ENCODE measurements around the gene IGFBP5.

The IGFBP5 gene

DNA sequence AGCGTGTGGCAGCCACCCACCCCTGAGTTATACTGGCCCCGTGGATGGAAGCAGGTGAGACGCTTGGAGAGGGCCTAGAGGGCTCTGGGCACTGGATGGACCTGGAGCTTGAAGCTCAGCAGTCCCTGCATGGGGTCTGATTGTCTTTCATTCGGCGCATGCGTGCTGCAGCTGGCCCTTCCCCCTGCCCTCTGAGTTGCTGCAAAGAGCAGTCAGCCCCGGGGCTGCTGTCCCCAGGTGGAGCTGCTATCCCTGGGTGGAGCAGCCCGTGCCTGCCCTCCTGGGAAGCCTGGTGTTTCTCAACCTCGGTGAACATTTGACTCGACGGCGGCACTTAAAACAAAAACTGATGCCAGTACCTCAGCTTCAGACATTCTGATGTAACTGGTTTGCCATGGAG lies 29.6 kb downstream of the IGFBP5 start:
- no peak for DNase-seq (ENCODE audit: low read depth)

DNA sequence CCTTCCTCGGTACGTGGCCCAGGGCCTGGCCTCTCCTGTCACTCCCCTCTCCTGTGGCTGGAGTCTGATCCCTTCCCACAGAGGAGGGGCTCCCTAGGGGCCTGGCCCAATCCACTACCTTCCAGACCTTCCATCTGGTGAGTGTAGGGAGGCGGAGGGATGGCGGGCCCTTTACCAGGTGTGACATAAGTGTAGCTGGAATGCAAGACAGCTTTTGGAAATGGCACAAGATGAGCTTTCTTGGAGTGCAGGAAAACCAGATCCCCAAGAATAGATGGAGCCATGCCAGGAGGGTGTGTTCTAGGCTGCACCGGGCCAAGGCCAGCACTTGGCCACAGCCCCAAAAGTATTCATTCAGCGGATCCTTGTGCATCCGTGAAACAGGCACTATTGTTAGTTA lies 30.1 kb downstream of the IGFBP5 start:
- peak; percentile 24 for DNase-seq (ENCODE audit: low read depth)

DNA sequence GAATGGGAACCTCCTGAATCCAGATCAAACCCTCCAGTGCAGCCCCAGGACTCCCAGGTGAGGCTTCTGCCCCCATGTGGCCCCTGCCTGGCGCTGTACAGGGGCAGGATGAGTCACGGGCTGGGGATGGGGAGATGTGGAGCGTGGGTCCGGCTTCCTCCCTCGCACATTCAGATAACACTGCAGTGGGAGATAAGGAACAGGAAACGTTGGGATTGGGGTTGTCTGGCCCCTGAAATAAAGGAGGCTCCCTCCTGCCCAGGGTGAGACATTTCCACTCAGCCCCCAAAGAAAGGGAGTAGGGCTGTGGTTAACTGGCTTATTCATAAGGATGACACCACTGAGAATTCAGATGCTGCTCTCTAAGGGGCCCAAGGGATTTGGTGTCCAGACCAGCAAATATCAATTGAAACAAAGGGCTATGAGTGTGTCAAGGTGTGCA lies 30.7 kb downstream of the IGFBP5 start:
- no peak for DNase-seq (ENCODE audit: low read depth)

- no peak for DNase-seq (ENCODE audit: low read depth)
Measured at GRCh38 chr2:216663846-216664245, 31.5 kb downstream of the IGFBP5 start.

DNA sequence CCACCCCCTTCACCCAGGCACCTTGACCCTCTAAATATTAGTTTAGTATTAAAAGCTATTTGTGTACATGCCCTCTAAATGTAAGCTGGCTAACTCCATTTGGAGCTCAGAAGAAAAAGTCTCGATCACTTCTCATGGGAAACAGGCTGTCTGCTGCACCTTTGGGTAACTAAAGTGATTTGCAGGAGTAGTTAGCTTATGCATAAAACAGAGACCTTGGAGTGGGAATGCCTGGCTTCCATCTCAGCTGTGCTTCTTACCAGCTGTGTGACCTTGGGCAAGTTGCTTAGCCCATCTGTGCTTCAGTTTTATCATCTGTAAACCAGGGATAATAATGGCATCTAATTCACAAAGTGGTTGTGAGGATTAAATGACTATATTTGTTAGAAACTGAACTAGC lies 32.2 kb downstream of the IGFBP5 start:
- no peak for DNase-seq (ENCODE audit: low read depth)

DNA sequence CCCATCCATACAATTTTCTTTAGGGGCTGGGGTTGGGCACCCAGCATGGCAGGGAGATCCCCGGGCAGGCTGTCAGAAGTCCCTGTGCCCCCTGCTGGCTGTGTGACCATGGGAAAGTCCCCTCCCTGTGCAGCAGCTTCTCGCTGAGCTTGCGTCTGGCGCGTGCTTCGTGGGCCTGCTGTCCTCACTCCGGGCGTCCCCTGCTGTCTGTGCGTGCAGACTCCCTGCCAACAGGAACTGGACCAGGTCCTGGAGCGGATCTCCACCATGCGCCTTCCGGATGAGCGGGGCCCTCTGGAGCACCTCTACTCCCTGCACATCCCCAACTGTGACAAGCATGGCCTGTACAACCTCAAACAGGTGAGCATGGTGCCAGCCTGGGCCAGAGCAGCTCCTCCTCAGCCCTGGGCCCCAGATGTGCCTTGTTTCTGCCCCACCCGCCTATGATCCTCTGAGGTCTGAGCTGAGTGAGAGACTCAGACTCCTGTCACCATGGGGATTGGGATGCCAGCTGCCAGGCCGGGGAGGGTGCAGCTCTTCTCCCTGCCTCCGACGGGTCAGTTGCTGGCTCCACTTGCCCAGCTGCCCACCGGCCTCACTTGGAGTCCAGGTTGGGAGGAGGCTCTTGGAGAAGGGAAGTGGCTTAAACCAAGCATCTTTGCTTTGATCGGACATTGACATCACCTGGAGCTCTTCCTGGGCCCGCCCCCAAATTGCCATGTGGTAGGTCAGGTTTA lies 33.5 kb downstream of the IGFBP5 start:
- DNase-seq (ENCODE audit: low read depth): peak; percentile 34

DNA sequence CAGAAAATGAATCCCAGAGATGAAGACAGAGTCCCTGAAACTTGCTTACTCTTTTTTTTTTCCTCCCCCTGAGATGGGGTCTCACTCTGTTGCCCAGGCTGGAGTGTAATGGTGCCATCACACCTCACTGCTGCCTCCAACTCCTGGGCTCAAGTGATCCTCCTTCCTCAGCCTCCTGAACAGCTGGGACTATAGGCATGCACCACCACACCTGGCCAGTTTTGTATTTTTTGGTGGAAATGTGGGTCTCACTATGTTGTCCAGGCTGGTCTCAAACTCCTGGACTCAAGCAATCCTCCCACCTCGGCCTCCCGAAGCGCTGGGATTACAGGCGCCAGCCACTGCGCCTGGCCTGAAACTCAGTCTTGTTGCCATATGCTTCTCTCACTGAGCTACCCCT lies 34.3 kb downstream of the IGFBP5 start:
- no peak for DNase-seq (ENCODE audit: low read depth)

DNA sequence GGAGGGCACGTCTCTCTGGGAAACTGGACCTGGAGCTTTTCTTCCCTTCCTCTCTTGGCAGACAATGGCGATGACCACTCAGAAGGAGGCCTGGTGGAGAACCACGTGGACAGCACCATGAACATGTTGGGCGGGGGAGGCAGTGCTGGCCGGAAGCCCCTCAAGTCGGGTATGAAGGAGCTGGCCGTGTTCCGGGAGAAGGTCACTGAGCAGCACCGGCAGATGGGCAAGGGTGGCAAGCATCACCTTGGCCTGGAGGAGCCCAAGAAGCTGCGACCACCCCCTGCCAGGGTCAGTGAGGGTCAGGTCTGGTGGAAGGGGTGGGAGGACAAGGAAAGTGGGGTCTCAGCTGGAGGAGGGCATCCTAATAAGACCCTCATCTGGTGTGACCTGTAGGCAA lies 34.9 kb downstream of the IGFBP5 start:
- DNase-seq (ENCODE audit: low read depth): no peak

DNA sequence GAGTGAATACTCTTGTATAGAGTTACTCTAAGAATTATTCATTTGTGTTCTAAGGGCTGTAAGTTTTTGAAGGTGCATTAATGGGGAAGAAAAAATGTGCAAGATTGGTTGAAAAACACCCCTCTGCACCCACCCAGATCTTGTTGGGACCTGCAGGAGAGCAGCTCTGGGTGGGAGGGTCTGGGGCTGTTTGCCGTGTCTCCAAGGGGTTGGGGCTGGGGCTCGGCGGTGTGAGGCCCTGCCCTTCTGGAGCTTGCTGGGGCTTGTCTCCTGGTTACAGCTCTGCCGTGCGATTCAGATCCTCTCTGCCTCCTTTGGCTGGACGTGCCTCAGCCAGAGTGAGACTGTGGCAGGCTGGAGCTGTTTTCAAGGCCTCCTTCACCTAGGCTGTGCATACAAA lies 36.1 kb downstream of the IGFBP5 start:
- DNase-seq (ENCODE audit: low read depth): no peak

DNA sequence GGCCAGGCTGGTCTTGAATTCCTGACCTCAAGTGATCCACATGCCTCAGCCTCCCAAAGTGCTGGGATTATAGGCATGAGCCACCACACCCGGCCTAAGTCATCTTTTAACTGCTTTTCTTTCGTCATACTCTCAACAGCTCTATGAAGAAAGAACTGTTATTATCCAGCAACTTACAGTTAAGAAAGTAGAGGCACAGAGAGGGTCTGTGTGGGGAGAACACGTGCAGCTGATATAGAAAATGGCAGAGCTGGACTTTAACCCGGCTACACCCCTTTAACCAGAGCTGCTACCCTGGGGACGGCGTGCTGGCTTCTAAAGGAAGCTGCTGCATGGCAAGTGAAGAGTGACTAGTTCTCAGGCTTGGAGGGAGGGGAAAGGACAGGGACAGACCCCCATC lies 36.6 kb downstream of the IGFBP5 start:
- DNase-seq (ENCODE audit: low read depth): no peak

DNA sequence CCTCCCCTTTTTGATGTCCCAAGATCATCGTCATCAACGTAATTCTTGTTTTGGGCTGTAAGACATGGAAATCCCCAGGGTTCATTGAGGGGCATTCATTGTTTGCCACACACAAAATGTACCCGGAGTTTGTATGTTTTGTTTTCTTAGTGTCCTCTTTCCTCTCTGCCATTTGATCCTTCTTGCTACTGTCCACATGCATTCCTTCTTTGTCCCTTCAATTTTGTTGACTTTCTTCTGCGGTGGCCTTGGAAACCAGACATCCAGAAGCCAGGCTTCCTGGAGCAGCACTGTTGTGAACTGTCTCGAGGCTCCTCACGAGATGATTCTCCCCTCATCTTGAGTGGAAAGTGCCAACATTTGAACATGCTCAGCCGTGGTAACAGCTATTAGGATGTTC lies 37.4 kb downstream of the IGFBP5 start:
- DNase-seq (ENCODE audit: low read depth): peak; percentile 86

DNA sequence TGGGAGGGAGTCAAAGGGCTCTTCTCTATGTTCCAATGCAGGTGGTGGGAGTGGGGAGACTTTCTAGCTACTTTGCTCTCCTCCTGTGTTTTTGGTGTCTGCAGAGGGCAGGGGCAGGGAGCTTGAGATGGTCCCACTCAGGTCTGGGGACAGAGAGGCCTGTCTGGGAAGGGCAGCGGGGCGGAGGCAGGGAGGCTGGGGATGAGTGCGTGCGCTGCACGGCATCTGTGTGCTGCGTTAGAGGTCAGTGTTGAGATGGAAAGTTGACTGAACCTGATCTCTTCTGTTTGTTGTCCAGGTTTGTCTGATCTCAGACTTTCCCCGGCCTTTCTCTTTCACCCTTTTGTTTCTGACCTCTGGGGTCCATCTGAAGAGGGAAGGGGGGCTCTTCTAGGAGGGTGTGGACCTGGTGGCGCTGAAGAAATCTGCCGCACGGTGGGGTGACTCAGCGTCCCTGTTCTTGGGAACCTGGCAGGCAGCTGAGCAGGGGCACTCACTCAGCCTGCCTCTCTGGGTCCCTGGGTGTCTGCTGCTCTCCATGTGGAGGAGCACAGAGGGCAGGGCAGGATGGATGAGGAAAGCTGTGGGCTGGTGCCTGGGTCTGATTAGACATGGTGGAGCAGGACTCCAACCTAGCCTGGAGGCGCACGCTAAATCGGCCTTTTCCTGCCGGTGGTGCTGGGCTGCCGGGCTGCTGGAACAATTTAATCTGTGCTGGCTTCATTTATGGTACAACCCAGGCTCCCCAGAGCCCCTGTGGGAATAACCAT lies 38.1 kb downstream of the IGFBP5 start:
- DNase-seq (ENCODE audit: low read depth): peak; percentile 53

- DNase-seq (ENCODE audit: low read depth): peak; percentile 53
Measured at GRCh38 chr2:216654528-216655052, 40.8 kb downstream of the IGFBP5 start.

DNA sequence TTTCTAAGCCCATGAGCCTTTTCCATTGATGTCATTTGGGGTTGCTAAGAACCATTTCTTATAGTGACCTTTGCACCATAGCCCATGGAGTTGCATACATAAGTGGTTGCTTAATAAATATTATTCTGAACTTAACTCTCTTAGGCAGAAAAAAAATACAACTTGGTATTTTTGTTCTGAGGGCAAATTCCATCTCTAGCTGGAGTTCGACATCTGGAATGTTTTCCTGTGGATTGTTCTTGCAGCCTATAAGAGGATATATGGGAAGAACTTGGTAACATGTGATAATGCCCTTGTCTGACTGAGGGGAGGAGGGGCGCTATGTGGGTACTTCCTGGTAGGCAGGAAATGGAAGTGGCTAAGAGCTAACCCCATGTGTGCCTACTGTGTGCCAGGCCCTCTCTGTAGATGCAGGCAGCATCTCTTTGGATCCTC lies 41.4 kb downstream of the IGFBP5 start:
- DNase-seq (ENCODE audit: low read depth): peak; percentile 94

GRCh38 chr2:216653093-216653799 lies 42.1 kb downstream of the IGFBP5 start:
- DNase-seq (ENCODE audit: low read depth): peak; percentile 65

GRCh38 chr2:216652566-216652965 lies 42.8 kb downstream of the IGFBP5 start:
- peak; percentile 55 for DNase-seq (ENCODE audit: low read depth)

- DNase-seq (ENCODE audit: low read depth): peak; percentile 97
Measured at GRCh38 chr2:216651351-216651881, 43.9 kb downstream of the IGFBP5 start.

- DNase-seq (ENCODE audit: low read depth): no peak
Measured at GRCh38 chr2:216650626-216651257, 44.6 kb downstream of the IGFBP5 start.

DNA sequence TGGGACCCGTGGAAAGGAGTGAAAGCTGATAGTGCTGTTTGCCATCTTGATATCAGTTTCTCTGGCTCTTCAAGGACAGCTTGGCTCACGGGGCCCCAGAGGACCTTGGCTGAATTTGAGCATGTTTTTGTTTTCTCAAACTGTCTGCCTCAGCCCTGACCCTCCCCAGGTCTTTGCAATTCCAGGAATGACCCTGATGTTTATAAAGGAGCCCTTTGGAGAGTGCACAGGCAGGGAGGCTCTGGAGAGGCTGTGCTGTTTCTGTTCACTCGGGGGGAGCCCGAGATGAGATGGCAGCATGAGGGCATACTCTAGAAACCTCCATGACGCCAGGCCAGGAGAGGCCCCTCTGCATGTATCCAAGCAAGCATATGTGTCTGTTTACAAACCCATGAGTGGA lies 45.8 kb downstream of the IGFBP5 start:
- no peak for DNase-seq (ENCODE audit: low read depth)

DNA sequence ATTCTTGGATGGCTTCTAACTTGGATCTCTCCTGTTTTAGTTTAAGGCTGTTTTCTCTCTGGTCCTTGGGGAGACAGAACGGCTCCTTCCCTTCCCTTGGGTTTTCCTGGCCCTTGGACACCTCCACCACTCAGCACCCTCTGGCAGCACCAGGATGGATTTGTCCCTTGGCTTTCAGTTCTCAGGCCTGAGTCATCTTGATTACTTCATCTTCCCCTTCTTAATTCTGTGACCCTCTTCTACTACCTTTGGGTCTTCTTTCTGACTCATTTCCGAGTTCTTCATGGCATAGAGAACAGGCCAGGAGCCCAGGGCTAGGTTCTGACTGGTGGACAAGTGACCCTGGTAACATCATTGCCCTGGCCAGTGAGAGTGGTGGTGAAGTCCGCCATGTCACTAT lies 47.2 kb downstream of the IGFBP5 start:
- DNase-seq (ENCODE audit: low read depth): peak; percentile 87

DNA sequence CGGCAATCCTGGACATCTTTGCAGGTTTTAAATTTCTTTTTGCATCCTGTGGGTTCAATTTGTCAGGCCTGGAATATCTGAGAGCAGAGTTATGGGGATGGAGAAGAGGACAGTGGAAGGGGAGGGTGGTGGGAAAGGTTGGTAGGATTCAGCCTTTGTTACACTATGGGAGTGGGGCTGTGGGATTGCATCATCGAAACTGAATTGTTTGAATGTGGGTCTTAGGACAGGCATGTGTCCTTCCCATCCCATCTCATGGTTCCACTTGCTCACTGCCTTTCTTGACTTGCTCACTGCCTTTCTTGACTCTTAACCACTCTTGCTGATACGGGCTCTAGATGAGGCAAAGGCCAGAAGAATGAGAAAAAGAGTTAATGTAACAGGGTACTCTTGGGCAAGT lies 49.2 kb downstream of the IGFBP5 start:
- no peak for DNase-seq (ENCODE audit: low read depth)

GRCh38 chr2:216645636-216645950 lies 49.8 kb downstream of the IGFBP5 start:
- DNase-seq (ENCODE audit: low read depth): no peak
